Measurements from ENCODE around the gene MARCO.

GRCh38 chr2:118902266-118903028 is 39.5 kb upstream of the MARCO start:
- TF ChIP-seq POLR2AphosphoS5 (IDR thresholded peaks at IDR 0.05; ENCODE audit: low read depth, low read length) (no peak), TAF1 (IDR thresholded peaks at IDR 0.05; ENCODE audit: borderline replicate concordance, insufficient read depth, low read length) (no peak), FOXP2 (optimal IDR thresholded peaks at IDR 0.05; ENCODE audit: borderline replicate concordance, extremely low read depth, extremely low read length, insufficient read depth) (no peak)

Measured in PFSK-1 (cell line).